Uterus (tissue), 4 donors: ENCODE results near the gene MPDU1. TPM values are rescaled to one million over a fixed set of nuclear protein-coding genes. Genes with fewer than 3 reads are reported as not detected.
"Not testable (repeated sequence)": the region's sequence is repeated elsewhere in the genome, so short reads cannot be mapped to it uniquely, and the experiment has no call there.

Experiments used
- DNase-seq, 2 donors: peaks; one replicate each; pipeline ENCODE4 v3.0.0-alpha.2; 2019 to 2020
- H3K27ac ChIP-seq, 2 donors: fragments of 200-600 bp; sonication (generic); 1 replicate in 1 of 2; 2 replicates in 1 of 2; pipeline ENCODE4 v1.5.1; 2016 to 2018
- H3K27me3 ChIP-seq, 2 donors: fragments of 200-600 bp; sonication (generic); one replicate each; pipeline ENCODE4 v1.5.1; 2018 to 2019; ENCODE audit warnings: control low read depth in 1 of 2
- H3K36me3 ChIP-seq, 2 donors: fragments of 200-600 bp; sonication (generic); one replicate each; pipeline ENCODE4 v1.5.1; 2019; ENCODE audit warnings: control low read depth in 1 of 2
- H3K4me1 ChIP-seq, 2 donors: fragments of 200-600 bp; sonication (generic); one replicate each; pipeline ENCODE4 v1.5.1; 2018 to 2019; ENCODE audit warnings: control low read depth in 1 of 2
- H3K4me3 ChIP-seq, 2 donors: fragments of 200-600 bp; sonication (generic); 1 replicate in 1 of 2; 2 replicates in 1 of 2; pipeline ENCODE4 v1.5.1; 2018 to 2019; ENCODE audit warnings: mild to moderate bottlenecking in 1 of 2
- H3K9me3 ChIP-seq, 2 donors: fragments of 200-600 bp; sonication (generic); one replicate each; pipeline ENCODE4 v1.5.1; 2019; ENCODE audit warnings: control low read depth in 1 of 2
- POLR2A ChIP-seq, 2 donors: fragments of 450-650 bp; IDR thresholded peaks; one replicate each; pipeline ENCODE4 v1.6.1; 2016; ENCODE audit warnings: antibody characterized with exemption in 2 of 2, mild to moderate bottlenecking in 1 of 2, moderate library complexity in 1 of 2
- intact Hi-C: fragments of 100-400 bp; cut with DNase I; formaldehyde crosslinking; loops from one replicate; pipeline ENCODE4 v1.15.1; 2023; ENCODE audit warnings: low total_unique reads
- total RNA-seq, 4 donors: library from RNA; depleted of rRNA in 3 of 4; stranded (reverse); fragments of >200 nt in 3 of 4; gene quantifications; one replicate each; pipeline versions ENCODE4 v1.1.0 to v1.2.4, GENCODE V29; 2014 to 2023
- TF ChIP-seq, protein P1 (sequence below), 4 experiments: fragments of 200-600 bp in 2 of 4; fragments of 450-650 bp in 2 of 4; sonication (generic) in 2 of 4; IDR thresholded peaks; one replicate each; pipeline ENCODE4 v1.5.1; 2016 to 2019; ENCODE audit warnings: antibody characterized with exemption in 4 of 4, mild to moderate bottlenecking in 2 of 4, moderate library complexity in 1 of 4
- donor health status: DM: yes; HTN: yes; CAD: no.

Gene MPDU1
- total RNA-seq, 4 donors from 2014 or later: 2.6 to 63.6 (median 35.0) TPM

DNA sequence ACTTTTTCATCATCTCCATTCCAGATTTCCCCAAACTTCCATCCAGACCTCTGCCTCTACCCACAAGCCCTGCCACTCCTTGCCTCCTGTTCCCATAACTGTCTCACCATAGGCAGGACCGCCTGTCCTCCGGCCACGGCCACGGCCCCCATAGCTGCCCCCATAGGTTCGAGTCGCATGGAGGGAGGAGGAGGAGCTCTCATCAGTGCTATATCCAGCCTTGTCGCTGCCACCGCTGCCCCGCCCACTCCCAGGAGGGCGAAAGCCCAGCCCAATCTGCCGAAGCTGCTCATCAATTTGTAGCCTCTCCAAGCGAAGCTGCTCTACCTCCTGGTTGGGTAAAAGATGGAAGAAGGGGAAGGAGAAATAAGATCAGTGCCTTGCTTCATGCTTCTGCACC, 9.6 kb downstream of the MPDU1 start:
- Histone ChIP-seq H3K4me1 (peaks cover 0 to 4% of the 10 kb centered on the region in 2 donors), H3K9me3 (no peaks in the 10 kb centered on the region), H3K27me3 (no peaks in the 10 kb centered on the region), H3K27ac (no peak overlapping the region), H3K36me3 (no peaks in the 10 kb centered on the region), H3K4me3 (no peak overlapping the region)
- intact Hi-C loops: no loop called here
- no peak for DNase-seq
- TF ChIP-seq, protein P1, sequence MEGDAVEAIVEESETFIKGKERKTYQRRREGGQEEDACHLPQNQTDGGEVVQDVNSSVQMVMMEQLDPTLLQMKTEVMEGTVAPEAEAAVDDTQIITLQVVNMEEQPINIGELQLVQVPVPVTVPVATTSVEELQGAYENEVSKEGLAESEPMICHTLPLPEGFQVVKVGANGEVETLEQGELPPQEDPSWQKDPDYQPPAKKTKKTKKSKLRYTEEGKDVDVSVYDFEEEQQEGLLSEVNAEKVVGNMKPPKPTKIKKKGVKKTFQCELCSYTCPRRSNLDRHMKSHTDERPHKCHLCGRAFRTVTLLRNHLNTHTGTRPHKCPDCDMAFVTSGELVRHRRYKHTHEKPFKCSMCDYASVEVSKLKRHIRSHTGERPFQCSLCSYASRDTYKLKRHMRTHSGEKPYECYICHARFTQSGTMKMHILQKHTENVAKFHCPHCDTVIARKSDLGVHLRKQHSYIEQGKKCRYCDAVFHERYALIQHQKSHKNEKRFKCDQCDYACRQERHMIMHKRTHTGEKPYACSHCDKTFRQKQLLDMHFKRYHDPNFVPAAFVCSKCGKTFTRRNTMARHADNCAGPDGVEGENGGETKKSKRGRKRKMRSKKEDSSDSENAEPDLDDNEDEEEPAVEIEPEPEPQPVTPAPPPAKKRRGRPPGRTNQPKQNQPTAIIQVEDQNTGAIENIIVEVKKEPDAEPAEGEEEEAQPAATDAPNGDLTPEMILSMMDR (IDR thresholded peaks at IDR 0.05): no peak
- no peak for TF ChIP-seq POLR2A (IDR thresholded peaks at IDR 0.05)

DNA sequence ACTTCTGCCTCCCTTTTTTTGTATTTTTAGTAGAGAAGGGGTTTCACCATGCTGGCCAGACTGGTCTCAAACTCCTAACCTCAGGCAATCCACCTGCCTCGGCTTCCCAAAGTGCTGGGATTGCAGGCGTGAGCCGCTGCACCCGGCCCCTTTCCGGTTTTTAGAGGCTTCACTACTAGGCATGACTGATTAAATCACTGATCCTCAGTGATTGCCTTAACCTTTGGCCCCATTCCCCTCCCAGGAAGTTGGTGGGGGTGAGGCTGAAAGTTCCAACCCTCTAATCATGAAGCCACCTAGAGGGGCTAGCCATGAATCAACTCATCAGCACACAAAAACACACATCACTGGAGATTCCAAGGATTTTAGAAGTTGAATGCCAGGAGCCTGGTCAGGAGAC, 13.9 kb downstream of the MPDU1 start:
- H3K27me3 ChIP-seq, H3K4me3 ChIP-seq, H3K36me3 ChIP-seq, H3K9me3 ChIP-seq, DNase-seq, H3K4me1 ChIP-seq, H3K27ac ChIP-seq, intact Hi-C loops: not testable (repeated sequence)

DNA sequence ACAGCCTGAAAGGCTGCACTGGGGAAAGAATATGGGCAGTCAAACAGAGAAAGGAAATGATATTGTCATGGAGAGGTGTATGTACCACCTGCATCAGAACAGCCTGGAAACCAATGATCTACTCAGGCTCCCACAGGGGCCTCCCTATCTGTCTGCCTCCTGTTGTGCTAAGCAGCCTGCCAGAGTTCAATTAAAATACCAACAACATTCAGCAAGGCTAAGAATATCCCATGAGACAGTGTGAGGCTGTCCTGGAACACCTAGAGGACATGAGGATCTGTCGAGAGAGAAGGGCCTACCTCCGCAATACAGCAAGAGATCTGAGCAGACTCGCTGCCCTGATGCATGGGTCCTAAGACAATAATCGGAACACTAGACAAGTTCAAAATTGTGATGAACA, 22.6 kb downstream of the MPDU1 start:
- no peaks in the 10 kb centered on the region for H3K9me3 ChIP-seq
- no peak for DNase-seq
- no peak overlapping the region for H3K27ac ChIP-seq
- no peaks in the 10 kb centered on the region for H3K36me3 ChIP-seq
- H3K4me1 ChIP-seq: peaks cover 0 to 7% of the 10 kb centered on the region in 2 donors
- H3K27me3 ChIP-seq: no peaks in the 10 kb centered on the region
- TF ChIP-seq, protein P1 (IDR thresholded peaks at IDR 0.05): no peak
- no peak for TF ChIP-seq POLR2A (IDR thresholded peaks at IDR 0.05)
- H3K4me3 ChIP-seq: no peak overlapping the region
- intact Hi-C loops: no loop called here

DNA sequence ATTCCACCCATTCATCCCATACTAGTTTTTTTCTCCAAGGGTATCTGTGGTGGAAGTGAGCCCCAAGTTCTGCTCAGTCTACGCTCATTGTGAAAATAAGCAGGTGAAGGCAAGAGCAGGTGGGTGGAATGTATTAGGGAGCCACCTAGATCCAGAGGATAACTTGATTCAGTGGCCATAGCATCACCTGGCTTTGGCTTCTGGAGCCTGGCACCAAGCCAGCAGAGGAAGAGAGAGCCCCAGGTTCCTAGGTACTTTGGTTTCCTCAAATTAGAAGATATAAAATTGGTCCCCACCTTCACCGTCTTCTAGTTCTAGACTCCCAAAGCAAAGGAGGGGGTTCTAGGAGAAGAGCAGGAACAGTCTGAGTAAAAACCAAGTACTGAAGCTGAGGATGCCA, 27.0 kb downstream of the MPDU1 start:
- no peak for DNase-seq
- TF ChIP-seq, protein P1 (IDR thresholded peaks at IDR 0.05): no peak
- no peak for TF ChIP-seq POLR2A (IDR thresholded peaks at IDR 0.05)
- no peaks in the 10 kb centered on the region for H3K9me3 ChIP-seq
- intact Hi-C loops: no loop called here
- peaks cover 0 to 16% of the 10 kb centered on the region in 2 donors for H3K4me1 ChIP-seq
- H3K27me3 ChIP-seq: no peaks in the 10 kb centered on the region
- H3K36me3 ChIP-seq: no peaks in the 10 kb centered on the region
- H3K27ac ChIP-seq: no peak overlapping the region
- no peak overlapping the region for H3K4me3 ChIP-seq

DNA sequence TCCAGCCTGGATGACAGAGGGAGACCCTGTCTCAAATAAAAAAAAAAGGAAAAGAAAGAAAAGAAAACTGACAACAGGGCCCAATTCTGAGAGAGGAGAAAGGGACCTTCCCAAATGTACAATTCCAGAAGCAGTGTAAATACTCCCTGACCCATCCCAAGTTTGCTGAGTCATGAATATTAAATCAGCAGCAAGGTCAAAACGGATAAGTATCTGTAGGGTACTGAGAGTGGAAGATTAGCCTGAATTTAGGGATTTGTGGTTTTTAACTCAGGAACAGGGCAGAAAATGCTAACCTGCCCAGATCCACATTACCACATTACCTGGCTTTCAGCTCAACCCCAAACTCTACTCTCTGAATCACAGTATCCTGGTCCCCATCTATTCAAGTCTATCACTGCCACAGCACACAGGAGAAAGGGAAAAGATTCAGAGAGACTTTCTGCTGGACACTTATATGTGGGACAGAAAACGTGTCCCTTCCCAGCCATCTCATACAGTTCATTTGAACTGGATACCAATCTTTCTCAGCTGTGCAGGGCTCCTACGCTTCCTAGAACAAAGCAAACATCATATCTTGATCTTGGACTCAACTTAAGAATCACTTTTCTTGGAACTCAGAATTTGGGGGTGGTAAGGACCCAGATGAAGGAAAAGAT, 28.1 kb downstream of the MPDU1 start:
- H3K36me3 ChIP-seq: no peaks in the 10 kb centered on the region
- H3K4me1 ChIP-seq: peaks cover 0 to 16% of the 10 kb centered on the region in 2 donors
- H3K27ac ChIP-seq: no peak overlapping the region
- H3K4me3 ChIP-seq: no peak overlapping the region
- DNase-seq: no peak
- no peak for TF ChIP-seq POLR2A (IDR thresholded peaks at IDR 0.05)
- TF ChIP-seq, protein P1 (IDR thresholded peaks at IDR 0.05): no peak
- H3K9me3 ChIP-seq: no peaks in the 10 kb centered on the region
- intact Hi-C loops: no loop called here
- no peaks in the 10 kb centered on the region for H3K27me3 ChIP-seq

DNA sequence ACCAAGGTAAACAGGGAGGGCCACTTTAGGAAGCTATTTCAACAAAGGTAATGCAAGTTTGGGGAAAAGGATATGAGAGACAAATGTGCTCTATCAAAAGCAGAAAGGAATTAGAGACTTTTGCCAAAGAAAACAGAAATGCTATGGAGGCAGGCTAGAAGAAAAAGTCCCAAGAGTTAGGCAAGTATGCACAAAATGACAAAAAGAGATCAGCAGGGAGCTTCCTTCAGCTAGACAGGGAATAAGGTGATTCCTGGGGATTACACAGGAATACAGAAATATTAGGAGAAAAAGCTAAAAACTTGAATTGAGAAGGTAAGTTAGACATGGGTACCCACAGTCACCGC, 28.6 kb downstream of the MPDU1 start:
- Histone ChIP-seq H3K4me1 (peaks cover 0 to 16% of the 10 kb centered on the region in 2 donors), H3K4me3 (no peak overlapping the region), H3K27ac (no peak overlapping the region), H3K36me3 (no peaks in the 10 kb centered on the region), H3K9me3 (no peaks in the 10 kb centered on the region), H3K27me3 (no peaks in the 10 kb centered on the region)
- TF ChIP-seq, protein P1 (IDR thresholded peaks at IDR 0.05): no peak
- TF ChIP-seq POLR2A (IDR thresholded peaks at IDR 0.05): no peak
- intact Hi-C loops: no loop called here
- no peak for DNase-seq
